CD4-positive, alpha-beta T cell treated with Interleukin-15 for 1 hour (primary cell): ENCODE data around the gene EPDR1.

ENCODE experiments used
- DNase-seq: peaks from one replicate; pipeline ENCODE4 v3.0.0-alpha.2; 2020

EPDR1 gene

DNA sequence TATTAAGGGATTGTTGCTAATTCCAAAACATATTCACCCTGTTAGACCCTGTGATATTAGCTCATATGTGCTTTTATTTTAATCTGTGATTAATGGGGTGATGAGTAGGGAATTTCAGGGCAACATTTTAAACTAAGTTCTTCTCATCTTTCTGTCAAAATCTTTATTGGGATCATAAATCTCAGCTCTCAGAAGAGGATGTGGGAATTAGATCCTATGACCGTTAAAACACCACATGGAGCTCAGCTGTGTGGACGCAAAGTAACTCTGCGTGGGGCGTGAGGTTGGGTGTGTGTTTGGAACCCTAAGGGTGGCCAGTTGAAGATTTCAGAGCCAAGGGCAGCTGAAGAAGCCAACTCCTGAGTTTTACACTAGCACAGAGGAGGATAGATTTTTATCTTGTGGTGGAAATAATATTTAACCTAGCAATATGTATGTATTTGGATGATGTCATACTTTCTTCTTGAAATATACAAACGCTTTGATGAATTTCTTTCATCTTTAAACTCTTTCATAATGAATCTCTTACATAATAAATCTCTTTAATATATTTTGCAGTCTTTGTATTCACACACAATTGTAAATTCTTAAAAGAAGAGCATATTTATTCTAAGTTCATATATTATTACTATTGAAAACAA, 64.4 kb downstream of the EPDR1 start:
- DNase-seq = no peak

DNA sequence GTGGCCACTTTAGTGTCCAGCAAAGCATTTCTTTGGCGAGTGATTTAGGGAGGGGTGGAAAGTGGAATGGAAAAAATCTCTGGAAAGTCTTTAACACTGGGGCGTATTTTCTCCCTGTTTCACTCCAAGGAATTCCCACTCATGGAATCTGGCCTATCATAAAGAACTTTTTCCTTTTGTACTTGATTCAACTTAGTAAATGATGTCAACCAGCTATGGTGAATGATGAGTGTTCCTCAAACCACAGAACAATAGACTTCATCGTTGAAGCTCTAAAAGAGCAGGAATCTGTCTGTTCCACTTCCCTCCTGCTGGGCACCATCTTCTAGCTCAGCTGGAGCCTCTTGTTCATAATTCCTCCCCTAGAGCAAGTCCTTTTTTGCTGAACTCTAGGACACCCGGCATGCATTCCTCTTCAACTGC, 66.5 kb downstream of the EPDR1 start:
- DNase-seq = no peak

DNA sequence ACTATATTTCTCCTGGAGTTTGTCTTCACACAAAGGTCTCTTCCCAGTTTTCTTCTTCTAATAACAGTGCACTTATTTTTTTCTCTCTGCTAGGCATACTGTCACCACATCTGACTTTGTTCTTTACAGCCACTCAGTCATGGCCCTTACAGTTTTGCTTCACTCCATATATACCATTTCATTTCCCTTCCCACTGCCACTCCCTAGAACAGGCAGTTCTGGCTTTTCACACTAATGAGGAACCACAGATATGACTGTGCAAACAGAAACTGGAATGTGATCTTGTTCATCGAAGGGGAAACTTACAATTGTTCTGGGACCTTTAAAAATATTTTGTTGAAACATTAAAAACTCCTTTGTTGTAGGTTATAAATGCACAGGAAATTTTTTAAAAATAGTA, 67.3 kb downstream of the EPDR1 start:
- DNase-seq = no peak

DNA sequence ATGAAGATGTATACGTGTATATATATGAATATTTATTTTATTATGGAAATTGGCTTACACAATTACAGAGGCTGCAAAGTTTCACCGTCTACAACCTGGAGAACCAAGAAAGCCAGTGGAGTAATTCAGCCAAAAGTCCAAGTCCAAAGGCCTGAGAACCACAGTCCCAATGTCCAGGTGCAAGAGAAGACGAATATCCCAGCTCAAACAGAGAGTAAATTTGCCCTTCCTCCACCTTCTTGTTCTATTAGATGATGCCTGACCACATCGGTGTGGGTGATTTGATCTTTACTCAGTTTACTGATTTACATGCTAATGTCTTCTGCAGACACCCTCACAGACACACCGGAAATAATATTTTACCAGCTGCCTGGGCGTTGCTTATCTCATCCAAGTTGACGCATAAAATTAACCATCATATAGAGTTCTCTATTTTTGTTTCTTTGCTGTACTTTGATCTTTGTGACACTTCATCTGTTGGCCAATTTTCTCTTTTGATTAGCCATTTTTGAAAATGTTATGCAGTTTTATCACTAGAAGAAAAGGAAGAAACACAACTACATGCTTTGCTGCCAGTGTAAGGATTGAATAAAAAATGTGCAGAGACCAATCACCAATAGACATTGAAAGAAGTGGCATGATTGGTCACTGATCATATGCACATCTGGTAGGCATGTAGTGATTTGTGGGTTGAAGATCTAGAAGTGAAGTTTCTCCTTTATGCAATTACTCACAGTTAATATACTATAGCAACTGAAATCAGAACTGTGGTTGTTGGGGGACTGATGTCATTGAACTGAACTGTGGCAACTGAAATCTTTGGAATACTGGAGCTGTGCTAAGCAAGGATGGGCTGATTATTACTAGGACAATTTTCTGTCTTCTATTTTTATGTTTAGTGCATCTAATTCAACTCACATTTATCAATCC, 68.5 kb downstream of the EPDR1 start:
- no peak for DNase-seq

DNA sequence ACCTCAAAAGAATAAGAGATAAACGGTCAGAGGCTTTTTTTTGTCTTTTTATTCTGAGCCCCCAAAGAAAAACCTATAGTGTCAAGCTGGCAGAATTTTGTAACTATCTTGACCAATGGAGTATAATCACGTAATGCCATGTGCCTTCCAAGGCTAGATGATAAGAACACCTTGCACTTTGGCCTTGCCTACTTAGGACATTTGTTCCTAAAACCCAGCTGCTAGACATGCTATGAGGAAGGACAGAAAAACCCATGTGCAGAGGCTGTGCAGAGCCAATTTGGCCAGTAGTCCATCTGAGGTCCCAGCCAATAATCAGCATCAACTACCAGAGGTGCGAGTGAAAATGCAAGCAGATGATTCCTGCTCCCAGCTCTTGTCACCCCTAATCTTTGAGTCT, 69.9 kb downstream of the EPDR1 start:
- DNase-seq = no peak

DNA sequence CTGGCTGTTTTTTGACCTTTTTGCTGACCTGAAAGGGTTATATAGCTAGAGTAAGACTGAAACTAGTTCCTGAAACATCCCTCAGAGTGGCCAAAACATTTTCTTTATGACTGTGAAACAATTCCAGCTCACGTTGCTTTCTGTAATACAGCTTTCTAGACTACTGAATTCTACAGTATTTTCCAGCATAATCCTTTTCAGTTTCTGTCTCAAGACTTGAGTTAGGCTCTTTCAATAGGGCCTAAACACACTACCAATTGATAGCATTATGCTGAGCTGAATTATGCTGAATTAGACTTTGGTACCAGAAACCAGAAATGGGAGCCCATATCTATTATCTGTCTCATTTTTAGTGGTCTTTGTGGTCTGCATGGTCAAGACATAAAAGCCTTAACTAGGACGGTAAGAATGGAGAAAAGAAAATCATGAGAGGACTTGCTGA, 72.6 kb downstream of the EPDR1 start:
- DNase-seq = no peak

DNA sequence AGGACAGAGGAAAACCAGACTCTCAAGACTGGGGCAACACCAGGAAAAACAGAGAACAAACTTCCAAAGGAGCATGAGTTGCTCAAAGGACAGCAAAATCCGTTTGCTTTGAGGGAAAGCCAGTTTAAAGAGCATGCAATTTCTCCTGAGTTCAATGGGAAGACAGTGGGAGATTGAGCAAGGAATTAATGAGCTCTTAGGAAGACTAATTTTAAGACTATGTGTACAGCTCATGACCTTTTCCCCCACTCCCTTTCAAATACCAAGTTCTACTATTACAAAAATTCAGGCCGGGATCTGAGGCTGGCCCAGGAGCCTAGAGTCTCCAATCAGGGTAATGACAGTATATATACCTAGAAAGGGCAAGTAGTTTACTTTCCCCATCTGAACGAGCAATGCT, 79.2 kb downstream of the EPDR1 start:
- no peak for DNase-seq

DNA sequence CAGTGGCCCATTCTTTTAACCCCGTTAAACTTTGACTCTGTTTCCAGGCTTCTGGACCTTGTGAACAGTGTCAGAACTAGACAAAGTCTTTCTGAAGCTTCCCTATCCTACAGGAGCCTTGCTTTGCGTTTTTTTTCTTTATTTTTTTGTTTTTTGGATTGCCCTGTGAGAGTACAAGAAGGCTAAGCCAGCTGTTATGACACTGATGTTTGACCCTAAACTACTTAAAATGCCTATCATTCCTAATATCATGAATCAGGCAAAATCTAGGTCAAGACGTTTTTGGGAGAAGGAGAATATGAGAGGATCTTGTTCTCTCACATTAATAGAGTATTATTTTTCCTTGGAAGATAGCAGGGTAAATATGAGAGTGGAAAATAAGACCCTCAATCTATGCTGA, 79.8 kb downstream of the EPDR1 start:
- no peak for DNase-seq
